ENCODE results near the gene DDHD1. TPM values are rescaled to one million over a fixed set of nuclear protein-coding genes. Genes with fewer than 3 reads are reported as not detected.

The DDHD1 gene
- total RNA-seq, 2 donors from 2014 or later, result 9.2 to 9.8 TPM

Other genes with a start within 250 kb of the DDHD1 start
- gene FERMT2, start 202.3 kb downstream of the DDHD1 start, total RNA-seq, result 100 to 1,000 TPM; 113 to 156 TPM

All from left cardiac atrium (tissue), 2 donors.